Measurements from ENCODE around the gene GRID2. TPM values are rescaled to one million over a fixed set of nuclear protein-coding genes. Genes with fewer than 3 reads are reported as not detected.

The GRID2 gene
- total and polyA plus RNA-seq, 10 of the 15 experiments (the other 5 are each of a cell fraction or from before 2014, with no cell fraction given), result not detected

DNA sequence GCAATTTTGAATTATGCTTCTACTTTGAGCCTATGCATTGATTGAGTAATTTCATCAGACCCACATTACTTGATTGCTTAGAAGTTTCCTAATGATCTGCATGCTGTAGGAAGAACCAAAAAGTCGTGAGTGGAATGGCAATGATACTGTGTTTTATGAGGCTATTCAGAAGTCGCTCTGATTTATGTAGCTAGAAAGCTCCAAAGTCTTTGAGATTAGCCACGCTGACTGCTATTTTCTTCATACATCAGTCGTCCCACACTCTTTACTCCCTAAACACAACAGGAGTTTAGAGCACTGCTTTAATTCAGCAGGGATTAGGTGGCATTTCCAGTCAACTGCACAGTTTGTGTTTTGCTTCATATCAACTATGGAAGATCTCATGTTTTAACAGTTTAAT, 4.1 kb downstream of the GRID2 start:
- Histone ChIP-seq H3K4me3 (no peak overlapping the region), H3K79me2 (ENCODE audit: control insufficient read depth, insufficient read depth, low read length) (no peaks in the 10 kb centered on the region), H4K20me1 (ENCODE audit: control insufficient read depth, insufficient read depth) (no peaks in the 10 kb centered on the region), H3K27ac (ENCODE audit: control insufficient read depth, insufficient read depth) (no peak overlapping the region), H3K36me3 (ENCODE audit: control insufficient read depth in 2 of 2, insufficient read depth in 2 of 2, low read length in 1 of 2) (no peaks in the 10 kb centered on the region), H2AFZ (ENCODE audit: control insufficient read depth, low read depth, low read length) (no peak overlapping the region), H3K4me2 (ENCODE audit: control insufficient read depth, insufficient read depth) (no peak overlapping the region), H3K4me1 (ENCODE audit: control insufficient read depth, insufficient read depth, low read length) (no peaks in the 10 kb centered on the region), H3K9ac (ENCODE audit: control insufficient read depth, insufficient read depth, low read length) (no peak overlapping the region), H3K9me3 (replicated peaks; ENCODE audit: control insufficient read depth, insufficient read depth, low read length) (no peaks in the 10 kb centered on the region), H3K27me3 (replicated peaks in 1 of 2; ENCODE audit: control insufficient read depth in 2 of 2, insufficient read depth in 2 of 2, low read length in 1 of 2) (peaks cover 2 to 19% of the 10 kb centered on the region in 2 experiments)
- intact Hi-C loops (cut with micrococcal nuclease; ENCODE audit: unreplicated experiment), result no loop called here
- TF ChIP-seq SP1 (IDR thresholded peaks at IDR 0.05; ENCODE audit: low read depth, low read length) (no peak), PML (IDR thresholded peaks at IDR 0.05; ENCODE audit: low read length) (no peak), PAX5 (IDR thresholded peaks at IDR 0.05; ENCODE audit: borderline replicate concordance, low read depth, low read length) (no peak), SPI1 (IDR thresholded peaks at IDR 0.05; ENCODE audit: borderline replicate concordance, insufficient read depth, low read depth, low read length) (no peak), POU2F2 (IDR thresholded peaks at IDR 0.05; ENCODE audit: borderline replicate concordance, low read depth, low read length) (no peak), NFXL1 (IDR thresholded peaks at IDR 0.05; ENCODE audit: borderline replicate concordance) (no peak), HCFC1 (IDR thresholded peaks at IDR 0.05; ENCODE audit: low read length) (no peak), MXI1 (IDR thresholded peaks at IDR 0.05; ENCODE audit: low read depth, low read length) (no peak), KLF5 (IDR thresholded peaks at IDR 0.05; ENCODE audit: partially characterized antibody) (no peak), E2F8 (IDR thresholded peaks at IDR 0.05; ENCODE audit: low read depth, partially characterized antibody) (no peak), TCF12 (IDR thresholded peaks at IDR 0.05; ENCODE audit: low read depth, low read length) (no peak), RELA (IDR thresholded peaks at IDR 0.05; ENCODE audit: borderline replicate concordance, partially characterized antibody) (no peak), NBN (IDR thresholded peaks at IDR 0.05) (no peak)
- POLR2A ChIA-PET, result no interaction called here
- DNase-seq (ENCODE audit: low read depth, low spot score) (no peak), FAIRE-seq (no peak), ATAC-seq (no peak)
- RAD21 ChIA-PET (ENCODE audit: unreplicated experiment), result no interaction called here
- CTCF ChIA-PET, result no interaction called here
- 7% methylated on average over 4 of the region's 4 CpGs for WGBS (ENCODE audit: insufficient coverage, insufficient replicate concordance, low lambda C conversion rate, missing lambda C conversion rate)
- in situ Hi-C loops (cut with MboI), result no loop called here
- BruUV-seq (replicated peaks), result no TSS peak
- SMC1A ChIA-PET (ENCODE audit: uncharacterized antibody, unreplicated experiment), result no interaction called here

Measured in GM12878 (cell line).